Liver (tissue), 3 donors: ENCODE measurements around the gene ARHGDIB.

Experiments
- EGR1 ChIP-seq, 2 donors: IDR thresholded peaks; 2 replicates each; pipeline ENCODE4 v1.6.1; 2016 to 2018; ENCODE audit warnings: antibody characterized with exemption in 2 of 2, low read depth in 2 of 2
- FOXA1 ChIP-seq: IDR thresholded peaks from 2 replicates; pipeline ENCODE4 v1.6.1; 2016; ENCODE audit warnings: antibody characterized with exemption
- GABPA ChIP-seq, 2 donors: IDR thresholded peaks in 1 of 2; conservative IDR thresholded peaks in 1 of 2; 2 replicates each; pipeline ENCODE4 v1.6.1; 2016; ENCODE audit warnings: antibody characterized with exemption in 2 of 2, mild to moderate bottlenecking in 1 of 2, moderate library complexity in 1 of 2
- HNF4A ChIP-seq, 2 donors: conservative IDR thresholded peaks; 2 replicates each; pipeline ENCODE4 v1.6.1; 2016; ENCODE audit warnings: antibody characterized with exemption in 2 of 2, mild to moderate bottlenecking in 2 of 2
- JUND ChIP-seq, 2 donors: IDR thresholded peaks; 2 replicates each; pipeline ENCODE4 v1.6.1; 2016; ENCODE audit warnings: antibody characterized with exemption in 2 of 2
- RAD21 ChIP-seq, 2 donors: IDR thresholded peaks; 2 replicates each; pipeline ENCODE4 v1.6.1; 2016; ENCODE audit warnings: antibody characterized with exemption in 2 of 2, mild to moderate bottlenecking in 2 of 2
- RXRA ChIP-seq, 2 donors: IDR thresholded peaks; 2 replicates each; pipeline ENCODE4 v1.6.1; 2017 to 2018; ENCODE audit warnings: antibody characterized with exemption in 2 of 2, mild to moderate bottlenecking in 1 of 2
- SP1 ChIP-seq: IDR thresholded peaks from 2 replicates; pipeline ENCODE4 v1.6.1; 2018; ENCODE audit warnings: antibody characterized with exemption, mild to moderate bottlenecking
- YY1 ChIP-seq: IDR thresholded peaks from 2 replicates; pipeline ENCODE4 v1.6.1; 2016; ENCODE audit warnings: antibody characterized with exemption, mild to moderate bottlenecking
- TF ChIP-seq, protein P1 (sequence below): IDR thresholded peaks from 2 replicates; pipeline ENCODE4 v1.6.1; 2016; ENCODE audit warnings: antibody characterized with exemption
- TF ChIP-seq, protein P2 (sequence below): IDR thresholded peaks from 2 replicates; pipeline ENCODE4 v1.6.1; 2016; ENCODE audit warnings: antibody characterized with exemption
- TF ChIP-seq, protein P3 (sequence below): fragments of 150-350 bp; IDR thresholded peaks from 2 replicates; pipeline ENCODE4 v1.5.1; 2017; ENCODE audit warnings: improper control_type of control experiment, low read depth, low read length; ENCODE audit not compliant: missing input control
- TF ChIP-seq, protein P4 (sequence below): IDR thresholded peaks from 2 replicates; pipeline ENCODE4 v1.6.1; 2016; ENCODE audit warnings: antibody characterized with exemption
- donor health status: healthy.
- donor health status: healthy.

DNA sequence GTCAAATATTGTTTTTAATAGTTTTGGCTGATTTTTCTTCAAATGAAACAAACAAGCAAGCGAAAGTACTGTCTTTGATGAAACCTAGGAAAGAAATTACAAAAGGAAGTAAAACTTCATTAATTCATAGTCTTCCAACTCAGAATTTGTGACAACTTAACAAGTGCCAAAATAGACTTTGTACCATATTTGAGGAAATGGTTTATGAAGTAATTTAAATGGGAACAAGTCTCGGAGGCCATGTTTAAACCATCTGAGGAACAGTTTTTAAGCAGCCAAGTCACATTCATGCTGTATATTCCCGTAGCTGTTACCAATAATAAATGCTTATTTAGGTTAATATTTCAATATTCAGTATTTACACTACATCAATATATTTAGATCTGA is 745 bp upstream of the ARHGDIB start:
- TF ChIP-seq, protein P1, sequence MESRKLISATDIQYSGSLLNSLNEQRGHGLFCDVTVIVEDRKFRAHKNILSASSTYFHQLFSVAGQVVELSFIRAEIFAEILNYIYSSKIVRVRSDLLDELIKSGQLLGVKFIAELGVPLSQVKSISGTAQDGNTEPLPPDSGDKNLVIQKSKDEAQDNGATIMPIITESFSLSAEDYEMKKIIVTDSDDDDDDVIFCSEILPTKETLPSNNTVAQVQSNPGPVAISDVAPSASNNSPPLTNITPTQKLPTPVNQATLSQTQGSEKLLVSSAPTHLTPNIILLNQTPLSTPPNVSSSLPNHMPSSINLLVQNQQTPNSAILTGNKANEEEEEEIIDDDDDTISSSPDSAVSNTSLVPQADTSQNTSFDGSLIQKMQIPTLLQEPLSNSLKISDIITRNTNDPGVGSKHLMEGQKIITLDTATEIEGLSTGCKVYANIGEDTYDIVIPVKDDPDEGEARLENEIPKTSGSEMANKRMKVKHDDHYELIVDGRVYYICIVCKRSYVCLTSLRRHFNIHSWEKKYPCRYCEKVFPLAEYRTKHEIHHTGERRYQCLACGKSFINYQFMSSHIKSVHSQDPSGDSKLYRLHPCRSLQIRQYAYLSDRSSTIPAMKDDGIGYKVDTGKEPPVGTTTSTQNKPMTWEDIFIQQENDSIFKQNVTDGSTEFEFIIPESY, result no peak
- TF ChIP-seq, protein P2, sequence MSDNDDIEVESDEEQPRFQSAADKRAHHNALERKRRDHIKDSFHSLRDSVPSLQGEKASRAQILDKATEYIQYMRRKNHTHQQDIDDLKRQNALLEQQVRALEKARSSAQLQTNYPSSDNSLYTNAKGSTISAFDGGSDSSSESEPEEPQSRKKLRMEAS, result no peak
- TF ChIP-seq, protein P3, sequence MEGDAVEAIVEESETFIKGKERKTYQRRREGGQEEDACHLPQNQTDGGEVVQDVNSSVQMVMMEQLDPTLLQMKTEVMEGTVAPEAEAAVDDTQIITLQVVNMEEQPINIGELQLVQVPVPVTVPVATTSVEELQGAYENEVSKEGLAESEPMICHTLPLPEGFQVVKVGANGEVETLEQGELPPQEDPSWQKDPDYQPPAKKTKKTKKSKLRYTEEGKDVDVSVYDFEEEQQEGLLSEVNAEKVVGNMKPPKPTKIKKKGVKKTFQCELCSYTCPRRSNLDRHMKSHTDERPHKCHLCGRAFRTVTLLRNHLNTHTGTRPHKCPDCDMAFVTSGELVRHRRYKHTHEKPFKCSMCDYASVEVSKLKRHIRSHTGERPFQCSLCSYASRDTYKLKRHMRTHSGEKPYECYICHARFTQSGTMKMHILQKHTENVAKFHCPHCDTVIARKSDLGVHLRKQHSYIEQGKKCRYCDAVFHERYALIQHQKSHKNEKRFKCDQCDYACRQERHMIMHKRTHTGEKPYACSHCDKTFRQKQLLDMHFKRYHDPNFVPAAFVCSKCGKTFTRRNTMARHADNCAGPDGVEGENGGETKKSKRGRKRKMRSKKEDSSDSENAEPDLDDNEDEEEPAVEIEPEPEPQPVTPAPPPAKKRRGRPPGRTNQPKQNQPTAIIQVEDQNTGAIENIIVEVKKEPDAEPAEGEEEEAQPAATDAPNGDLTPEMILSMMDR, result no peak
- TF ChIP-seq HNF4A (conservative IDR thresholded peaks at IDR 0.05) (no peak), RAD21 (IDR thresholded peaks at IDR 0.05) (no peak), FOXA1 (no peak), EGR1 (IDR thresholded peaks at IDR 0.05; ENCODE audit: low read depth in 2 of 2) (no peak), JUND (IDR thresholded peaks at IDR 0.05) (no peak), RXRA (IDR thresholded peaks at IDR 0.05) (no peak), SP1 (no peak), YY1 (peak; percentile 68), GABPA (IDR thresholded peaks at IDR 0.05 in 1 of 2, conservative IDR thresholded peaks at IDR 0.05 in 1 of 2) (no peak)
- TF ChIP-seq, protein P4, sequence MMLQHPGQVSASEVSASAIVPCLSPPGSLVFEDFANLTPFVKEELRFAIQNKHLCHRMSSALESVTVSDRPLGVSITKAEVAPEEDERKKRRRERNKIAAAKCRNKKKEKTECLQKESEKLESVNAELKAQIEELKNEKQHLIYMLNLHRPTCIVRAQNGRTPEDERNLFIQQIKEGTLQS, result no peak
